Stimulated activated CD8-positive, alpha-beta memory T cell treated with anti-CD3 and anti-CD28 coated beads, Interleukin-12 subunit alpha, Interleukin-12 subunit beta, amount 100 ng/mL, for 24 hours (primary cell): Measurements from ENCODE around the gene MEGF10.

Experiments
- DNase-seq: peaks from one replicate; pipeline ENCODE4 v3.0.0-alpha.2; 2020; ENCODE audit errors: extremely low read depth

Gene MEGF10

GRCh38 chr5:127411381-127411780 lies 120.8 kb downstream of the MEGF10 start:
- DNase-seq: no peak

- no peak for DNase-seq
Observed at GRCh38 chr5:127412698-127413097, 122.1 kb downstream of the MEGF10 start.

GRCh38 chr5:127415034-127415433 lies 124.4 kb downstream of the MEGF10 start:
- DNase-seq: no peak

DNA sequence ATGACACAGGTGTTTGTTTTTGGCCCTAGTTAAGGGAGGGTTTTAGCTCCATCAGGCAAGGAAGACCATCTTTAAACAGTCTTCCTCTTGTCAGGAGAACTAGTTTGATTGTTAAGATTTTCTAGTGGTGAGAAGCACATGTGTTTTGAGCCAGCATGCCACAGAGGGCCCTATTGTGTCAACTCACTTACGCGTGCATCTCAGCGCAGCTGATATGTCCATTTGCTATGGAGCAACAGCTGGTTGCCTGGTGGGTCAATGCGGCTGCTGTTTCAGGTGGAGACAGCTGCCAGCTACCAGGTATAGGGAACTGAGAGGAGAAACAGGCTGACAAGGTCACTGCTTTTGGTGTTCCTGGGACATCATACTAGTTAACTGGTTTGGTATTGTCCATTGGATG lies 126.3 kb downstream of the MEGF10 start:
- no peak for DNase-seq

DNA sequence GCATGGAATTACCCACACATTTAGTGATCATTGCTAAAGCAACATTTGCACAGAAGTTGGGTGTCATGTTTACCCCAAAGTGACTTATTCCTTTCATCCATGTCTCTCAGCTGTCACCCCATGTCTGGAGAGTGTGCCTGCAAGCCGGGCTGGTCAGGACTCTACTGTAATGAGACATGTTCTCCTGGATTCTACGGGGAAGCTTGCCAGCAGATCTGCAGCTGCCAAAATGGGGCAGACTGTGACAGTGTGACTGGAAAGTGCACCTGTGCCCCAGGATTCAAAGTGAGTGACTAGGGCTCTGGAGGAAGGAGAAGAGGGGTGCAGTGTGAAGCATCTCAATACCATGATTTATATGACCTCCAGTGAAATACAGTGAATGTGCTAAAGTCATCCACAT lies 126.9 kb downstream of the MEGF10 start:
- DNase-seq: no peak

- DNase-seq: no peak
Observed at GRCh38 chr5:127418367-127418766, 127.8 kb downstream of the MEGF10 start.

DNA sequence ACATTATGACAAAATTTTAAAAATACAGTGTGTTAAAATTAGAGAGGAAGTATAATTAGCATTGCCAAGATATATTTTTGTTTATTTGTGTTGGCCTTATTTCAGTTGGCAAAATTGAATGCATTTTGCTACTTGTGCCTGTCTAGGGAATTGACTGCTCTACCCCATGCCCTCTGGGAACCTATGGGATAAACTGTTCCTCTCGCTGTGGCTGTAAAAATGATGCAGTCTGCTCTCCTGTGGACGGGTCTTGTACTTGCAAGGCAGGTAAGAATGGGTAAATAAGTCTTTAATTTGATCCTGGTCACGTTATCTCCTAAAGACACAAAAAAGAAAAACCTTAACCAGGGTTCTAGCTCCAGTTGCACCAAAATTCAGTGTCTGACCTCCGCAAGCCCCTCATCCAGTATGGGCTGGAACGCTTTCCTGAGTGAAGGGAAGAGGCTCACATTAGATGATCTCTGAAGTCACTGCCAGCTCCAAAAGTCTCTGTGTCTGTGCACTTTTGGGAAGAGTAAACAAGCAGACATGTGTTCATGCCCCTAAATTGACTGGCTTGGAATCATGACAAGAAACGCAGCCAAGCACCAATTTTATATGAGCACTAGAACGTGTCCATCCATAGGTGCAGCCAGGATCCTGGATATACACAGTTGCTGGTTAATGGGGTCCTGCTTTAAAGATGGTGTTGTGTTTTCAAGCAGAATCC lies 128.5 kb downstream of the MEGF10 start:
- no peak for DNase-seq

DNA sequence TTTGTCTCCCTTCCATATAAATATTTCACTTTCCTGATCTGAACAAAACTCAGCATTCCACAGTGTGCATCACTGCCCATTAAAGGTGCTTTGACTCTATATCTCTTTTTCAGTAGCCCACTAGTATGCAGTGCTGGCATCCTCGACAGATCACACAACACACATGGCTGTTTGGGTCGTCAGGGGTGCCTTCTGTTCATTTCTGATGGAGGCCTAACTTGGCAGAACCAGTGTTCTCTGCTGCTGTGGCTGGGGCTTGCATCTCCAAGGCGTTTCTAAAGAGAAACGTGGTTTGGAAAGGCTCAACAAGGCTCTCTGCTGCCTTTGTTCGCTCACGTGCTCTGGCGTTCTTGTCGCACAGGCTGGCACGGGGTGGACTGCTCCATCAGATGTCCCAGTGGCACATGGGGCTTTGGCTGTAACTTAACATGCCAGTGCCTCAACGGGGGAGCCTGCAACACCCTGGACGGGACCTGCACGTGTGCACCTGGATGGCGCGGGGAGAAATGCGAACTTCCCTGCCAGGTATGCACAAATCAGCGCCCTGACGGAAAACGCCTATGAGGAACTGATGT lies 129.2 kb downstream of the MEGF10 start:
- DNase-seq: no peak

DNA sequence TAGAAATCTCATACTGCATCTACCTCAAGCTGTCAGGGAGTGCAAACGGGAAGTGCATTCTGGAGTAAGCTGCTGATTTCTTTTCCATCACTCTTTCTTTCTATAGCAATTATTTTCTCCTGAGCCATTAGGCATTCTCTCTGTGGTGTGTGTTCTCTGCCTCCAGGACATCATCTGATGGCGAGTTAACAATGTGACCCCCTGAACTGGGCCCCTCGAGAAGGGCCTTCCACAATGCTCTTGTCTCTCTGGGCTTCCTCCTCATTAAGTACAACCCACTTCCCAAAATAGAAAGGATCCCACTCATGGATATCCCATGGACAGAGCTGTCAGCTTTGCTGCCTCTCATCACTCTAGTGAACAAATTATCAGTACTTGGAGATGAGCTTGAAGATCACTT lies 130.2 kb downstream of the MEGF10 start:
- no peak for DNase-seq

DNA sequence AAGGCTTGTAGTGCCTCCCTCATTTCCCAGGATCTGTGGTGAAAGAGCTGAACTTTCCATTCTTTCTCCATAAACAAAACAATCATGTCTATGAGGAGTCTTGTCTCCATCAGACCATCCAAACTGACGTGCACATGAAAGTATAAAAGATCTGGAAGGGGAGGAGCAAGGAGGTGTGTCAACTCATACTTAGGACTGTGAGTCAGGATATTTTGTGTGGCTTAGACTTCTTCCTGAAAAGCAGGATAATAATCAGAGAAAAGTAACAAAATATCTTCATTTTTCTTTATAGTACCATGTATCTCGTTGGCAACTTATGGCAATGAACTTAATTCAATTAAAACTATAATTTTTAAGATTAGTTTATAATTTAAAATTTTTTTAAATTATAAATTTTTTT lies 130.9 kb downstream of the MEGF10 start:
- DNase-seq: no peak

DNA sequence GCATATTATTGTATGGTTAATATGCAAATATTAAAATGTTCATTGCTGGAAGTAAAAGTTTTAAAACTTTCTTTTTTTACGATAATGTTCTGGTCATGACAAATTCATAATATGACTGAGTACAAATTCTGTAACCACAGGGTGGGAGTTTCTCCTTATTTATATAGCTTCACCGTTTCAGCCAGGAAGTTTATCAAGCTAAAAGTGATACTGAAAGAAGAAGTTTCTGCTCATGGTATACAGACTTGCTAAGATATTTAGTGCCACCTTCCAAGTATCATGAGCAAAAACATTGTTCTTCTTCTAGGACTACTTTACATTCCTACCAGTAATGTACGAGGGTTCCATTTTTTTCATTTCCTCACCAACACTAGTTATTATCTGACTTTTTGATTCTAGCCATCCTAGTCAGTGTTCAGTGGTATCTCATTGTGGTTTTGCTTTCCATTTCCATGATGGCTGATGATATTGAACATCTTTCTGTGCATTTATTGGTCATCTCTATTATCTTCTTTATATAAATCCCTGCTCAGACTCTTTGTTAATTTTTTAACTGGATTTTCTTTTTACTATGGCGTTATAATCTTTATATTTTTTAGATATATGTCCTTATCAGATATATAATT lies 132.7 kb downstream of the MEGF10 start:
- no peak for DNase-seq

DNA sequence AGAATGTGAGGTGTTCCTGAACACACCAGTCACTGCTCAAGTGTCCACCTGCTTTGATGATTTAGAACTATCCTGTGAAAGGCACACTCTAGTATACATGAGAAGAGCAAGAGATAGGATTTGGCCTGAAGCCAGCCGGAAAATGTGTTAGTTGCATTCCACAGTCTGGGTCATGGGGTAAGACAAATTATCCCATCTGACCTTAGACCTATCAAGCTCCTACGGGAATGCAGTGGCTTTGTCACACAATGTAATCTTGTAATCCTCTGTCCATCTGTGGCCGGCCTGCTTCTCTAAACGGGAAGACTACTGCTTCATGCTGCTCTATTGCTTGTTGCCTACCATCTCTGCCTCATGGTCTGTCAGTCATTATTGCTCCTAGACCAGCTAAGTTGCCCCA lies 134.4 kb downstream of the MEGF10 start:
- no peak for DNase-seq

DNA sequence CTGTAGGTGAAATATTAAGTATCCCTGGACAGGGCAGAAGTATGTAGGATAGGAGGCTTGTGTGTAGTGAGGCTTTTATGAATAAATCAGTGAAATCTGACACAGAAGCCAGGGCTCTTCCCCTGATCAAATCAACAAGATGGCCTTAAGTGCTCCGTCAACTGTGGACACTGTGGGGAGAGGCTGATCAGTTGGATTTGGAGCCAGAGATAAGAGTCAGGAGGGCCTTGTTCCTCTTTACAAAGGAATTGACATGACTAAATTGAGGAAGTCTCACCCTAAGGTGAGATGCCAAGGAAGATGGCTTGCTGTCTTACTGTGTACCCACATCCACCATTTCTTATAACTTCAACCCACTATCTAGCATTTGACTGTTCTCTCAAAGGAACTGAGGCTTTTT lies 135.3 kb downstream of the MEGF10 start:
- DNase-seq: no peak

- DNase-seq: no peak
Observed at GRCh38 chr5:127426661-127427060, 136.1 kb downstream of the MEGF10 start.

DNA sequence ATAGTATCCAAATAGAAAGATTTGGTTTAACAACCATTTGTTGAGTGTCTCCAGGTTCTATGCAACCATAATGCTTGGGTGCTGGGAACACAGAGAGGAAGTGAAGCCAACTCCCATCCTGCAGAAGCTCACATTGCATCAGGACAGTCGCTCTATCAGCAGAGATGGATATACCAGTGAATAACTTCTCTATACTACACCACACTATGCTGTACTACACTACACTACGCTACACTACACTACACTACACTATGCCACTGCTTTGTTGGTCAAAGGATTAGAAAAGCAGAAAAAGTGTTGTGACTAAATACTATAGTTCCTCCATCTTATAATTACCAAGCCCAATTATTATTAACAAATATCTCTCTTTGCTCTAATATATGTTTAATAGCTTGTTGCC lies 137.7 kb downstream of the MEGF10 start:
- DNase-seq: no peak

DNA sequence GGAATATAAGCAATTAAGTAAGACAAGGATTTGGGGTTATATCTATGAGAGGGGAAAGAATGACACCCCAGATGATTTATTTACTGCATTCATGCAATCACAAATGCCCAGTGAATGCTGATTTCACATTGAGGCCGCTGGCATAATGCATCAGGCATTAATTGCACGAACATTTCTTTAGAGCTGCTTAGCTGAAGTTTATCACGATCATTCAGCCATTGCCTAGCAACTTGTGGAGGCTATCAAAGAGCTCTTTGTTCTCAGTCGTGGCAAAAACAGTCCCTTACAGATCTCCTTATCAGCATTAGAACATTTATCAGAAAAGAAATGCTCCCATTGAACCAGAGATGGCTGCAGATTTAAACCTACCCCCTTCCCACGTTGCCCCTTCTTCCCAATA lies 138.2 kb downstream of the MEGF10 start:
- no peak for DNase-seq

DNA sequence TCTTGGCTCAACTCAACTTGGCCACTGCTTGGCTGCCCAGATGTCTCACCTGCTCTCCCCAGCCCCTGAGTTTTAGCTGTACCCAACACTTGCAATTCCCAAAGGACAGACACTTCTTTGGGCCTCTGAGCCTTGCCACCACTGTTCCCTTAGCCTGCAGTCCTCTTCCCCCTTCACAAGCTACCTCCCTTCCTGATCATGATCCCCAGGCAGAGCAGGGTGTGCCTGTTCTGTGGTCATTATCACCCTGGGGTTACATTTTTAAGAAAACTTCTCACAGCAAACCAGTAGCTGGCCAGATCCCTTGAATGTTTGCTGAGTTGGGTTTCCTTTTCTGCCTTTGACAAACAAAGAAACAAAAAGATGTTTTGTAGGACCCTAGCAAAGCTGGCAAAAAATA lies 139.3 kb downstream of the MEGF10 start:
- DNase-seq: no peak

GRCh38 chr5:127430627-127431026 lies 140.0 kb downstream of the MEGF10 start:
- DNase-seq: no peak

DNA sequence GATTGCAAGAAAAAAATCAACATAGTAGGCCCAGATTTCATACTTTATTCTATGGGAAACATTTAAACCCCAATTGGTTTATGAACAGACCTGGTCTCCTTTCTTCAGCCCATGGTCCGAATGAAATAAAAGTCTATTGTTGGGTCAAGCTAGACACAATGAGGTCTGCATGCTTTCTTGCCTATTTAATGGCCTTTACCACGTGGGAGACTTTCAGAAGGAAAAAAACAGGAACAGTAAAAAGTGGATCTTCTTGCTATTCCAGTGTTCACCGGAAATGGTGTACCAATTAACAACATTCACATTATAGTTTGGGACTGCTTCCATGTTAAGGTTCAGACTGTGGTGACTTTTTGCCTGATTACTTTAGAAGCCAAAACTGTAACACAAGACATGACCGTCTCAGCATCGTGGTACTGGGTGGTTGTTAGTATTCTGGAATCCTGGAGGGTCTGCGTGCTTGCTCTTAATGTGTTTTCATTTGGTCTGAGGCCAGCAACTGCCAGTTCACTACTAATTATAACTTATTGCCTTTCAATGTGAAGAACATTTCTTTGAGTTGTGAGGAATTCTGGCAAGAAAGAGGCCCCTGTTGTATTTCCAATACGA lies 141.5 kb downstream of the MEGF10 start:
- no peak for DNase-seq

GRCh38 chr5:127433526-127433925 lies 142.9 kb downstream of the MEGF10 start:
- DNase-seq: no peak

DNA sequence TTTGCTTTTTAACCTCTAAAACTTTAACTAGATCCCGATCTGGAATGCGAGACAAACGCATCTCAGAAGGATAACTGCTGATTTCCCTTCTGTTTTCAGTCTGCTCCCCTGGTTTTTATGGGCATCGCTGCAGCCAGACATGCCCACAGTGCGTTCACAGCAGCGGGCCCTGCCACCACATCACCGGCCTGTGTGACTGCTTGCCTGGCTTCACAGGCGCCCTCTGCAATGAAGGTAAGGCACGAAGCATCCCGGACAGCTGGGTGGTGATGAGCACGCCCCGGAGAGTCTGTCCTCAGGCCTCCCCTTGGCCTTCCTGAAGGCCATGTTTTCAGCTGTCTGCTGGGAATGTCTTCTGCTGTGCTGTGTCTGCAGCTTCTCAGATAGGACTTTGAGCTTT lies 144.0 kb downstream of the MEGF10 start:
- no peak for DNase-seq

GRCh38 chr5:127435821-127436220 lies 145.2 kb downstream of the MEGF10 start:
- no peak for DNase-seq

DNA sequence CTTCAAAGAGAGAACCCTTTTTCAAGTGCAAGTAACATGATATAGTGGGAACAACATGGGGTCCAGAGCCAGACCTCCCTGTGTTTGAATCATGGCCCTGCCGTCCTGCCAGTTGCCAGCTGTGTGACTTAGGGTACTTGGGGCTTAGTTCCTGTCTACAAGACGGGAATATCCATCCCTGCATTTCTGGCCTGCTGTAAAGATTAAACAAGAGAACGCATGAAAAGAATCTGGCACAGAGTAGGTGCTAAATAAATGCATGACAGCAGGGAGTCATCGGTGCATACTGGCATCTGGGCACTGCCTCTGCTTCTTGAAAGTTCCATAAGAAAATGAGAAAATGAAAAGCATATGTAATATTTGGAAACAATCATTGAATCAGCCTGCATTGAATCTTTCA lies 149.0 kb downstream of the MEGF10 start:
- no peak for DNase-seq
